Thoracic aorta (tissue), 2 donors: ENCODE data around the gene TBXA2R. TPM values are rescaled to one million over a fixed set of nuclear protein-coding genes. Genes with fewer than 3 reads are reported as not detected.
A peak's percentile ranks its signal among the peaks of the same experiment; 100 is the strongest.

Experiments used
- ATAC-seq: fragments of 150-250 bp; one replicate; pipeline ENCODE4 v1.8.0; 2017; ENCODE audit warnings: low read depth; ENCODE audit not compliant: insufficient number of reproducible peaks, low FRiP score
- DNase-seq: peaks from one replicate; pipeline ENCODE4 v3.0.0-alpha.2; 2020; ENCODE audit warnings: low spot score
- H3K27ac ChIP-seq, 2 donors: fragments of 200-600 bp; sonication (generic); 1 replicate in 1 of 2; 2 replicates in 1 of 2; pipeline ENCODE4 v1.5.1; 2016; ENCODE audit warnings: mild to moderate bottlenecking in 2 of 2, moderate library complexity in 2 of 2
- H3K27me3 ChIP-seq: fragments of 200-600 bp; sonication (generic); replicated peaks from 2 replicates; pipeline ENCODE4 v1.6.0; 2016; ENCODE audit warnings: mild to moderate bottlenecking; ENCODE audit not compliant: insufficient read depth
- H3K36me3 ChIP-seq: fragments of 200-600 bp; sonication (generic); one replicate; pipeline ENCODE4 v1.5.1; 2016
- H3K4me1 ChIP-seq, 2 donors: fragments of 200-600 bp; sonication (generic); 1 replicate in 1 of 2; 2 replicates in 1 of 2; pipeline versions ENCODE4 v1.5.1 to v1.6.0; 2016; ENCODE audit warnings: low read depth in 2 of 2, mild to moderate bottlenecking in 1 of 2; ENCODE audit not compliant: control insufficient read depth in 1 of 2
- H3K4me3 ChIP-seq: fragments of 200-600 bp; sonication (generic); 2 replicates; pipeline ENCODE4 v1.5.1; 2016; ENCODE audit warnings: mild to moderate bottlenecking
- H3K9me3 ChIP-seq: fragments of 200-600 bp; sonication (generic); 2 replicates; pipeline ENCODE4 v1.5.1; 2016
- total RNA-seq, 2 donors: library from RNA; depleted of rRNA; stranded (reverse); fragments of >200 nt; gene quantifications; one replicate each; pipeline versions ENCODE4 v1.1.0 to v1.2.3, GENCODE V29; 2016
- TF ChIP-seq, protein P1 (sequence below): fragments of 200-600 bp; sonication (generic); IDR thresholded peaks from one replicate; pipeline ENCODE4 v1.5.1; 2019; ENCODE audit warnings: antibody characterized with exemption

The TBXA2R gene
- total RNA-seq, 2 donors from 2014 or later = 29.4 to 39.1 TPM

DNA sequence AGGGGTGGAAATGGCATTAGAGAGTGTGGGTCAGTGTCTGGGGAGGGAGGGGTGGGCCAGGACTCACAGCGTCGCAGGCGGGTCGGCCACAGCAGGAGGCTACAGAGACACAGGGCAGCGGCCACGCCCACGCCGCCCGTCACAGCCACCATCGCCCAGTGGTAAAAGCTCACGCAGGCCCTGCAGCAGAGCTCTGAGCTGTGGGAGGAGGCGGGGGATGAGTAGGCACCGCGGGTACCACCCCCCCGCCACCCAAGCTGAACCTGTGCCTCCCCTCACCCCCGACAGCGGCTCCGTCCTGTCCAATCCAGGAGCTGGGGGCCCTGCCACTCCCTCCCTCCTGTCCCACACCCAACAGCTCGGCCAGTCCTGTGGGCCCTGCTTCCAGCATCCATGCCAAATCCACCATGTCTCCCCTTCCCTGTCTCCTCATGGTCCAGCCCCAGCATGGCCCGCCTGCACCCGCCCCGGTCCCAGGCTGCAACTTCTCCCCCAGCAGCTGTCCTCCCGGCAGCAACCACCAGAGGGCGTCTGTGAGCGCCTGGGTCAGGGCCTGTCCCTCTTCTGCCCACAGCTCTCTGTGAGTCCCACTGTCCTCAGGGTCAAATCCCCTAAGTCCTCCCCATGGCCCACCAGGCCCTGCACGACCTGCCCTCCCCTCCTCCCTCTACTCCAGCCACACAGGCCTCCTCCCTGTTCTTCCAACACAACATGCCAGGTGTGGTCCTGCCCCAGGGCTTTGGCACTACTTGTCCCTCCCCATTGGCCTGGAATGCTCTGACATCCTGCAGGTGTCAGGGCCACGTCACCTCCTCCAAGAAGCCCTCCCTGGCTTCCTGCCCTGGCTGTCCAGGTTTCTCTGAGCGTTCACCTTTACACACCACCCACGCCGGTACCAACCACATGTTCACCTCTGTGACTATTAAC, 61.7 kb downstream of the TBXA2R start:
- H3K36me3 ChIP-seq = no peaks in the 10 kb centered on the region
- ATAC-seq = no peak
- no peak for DNase-seq
- no peaks in the 10 kb centered on the region for H3K9me3 ChIP-seq
- TF ChIP-seq, protein P1, sequence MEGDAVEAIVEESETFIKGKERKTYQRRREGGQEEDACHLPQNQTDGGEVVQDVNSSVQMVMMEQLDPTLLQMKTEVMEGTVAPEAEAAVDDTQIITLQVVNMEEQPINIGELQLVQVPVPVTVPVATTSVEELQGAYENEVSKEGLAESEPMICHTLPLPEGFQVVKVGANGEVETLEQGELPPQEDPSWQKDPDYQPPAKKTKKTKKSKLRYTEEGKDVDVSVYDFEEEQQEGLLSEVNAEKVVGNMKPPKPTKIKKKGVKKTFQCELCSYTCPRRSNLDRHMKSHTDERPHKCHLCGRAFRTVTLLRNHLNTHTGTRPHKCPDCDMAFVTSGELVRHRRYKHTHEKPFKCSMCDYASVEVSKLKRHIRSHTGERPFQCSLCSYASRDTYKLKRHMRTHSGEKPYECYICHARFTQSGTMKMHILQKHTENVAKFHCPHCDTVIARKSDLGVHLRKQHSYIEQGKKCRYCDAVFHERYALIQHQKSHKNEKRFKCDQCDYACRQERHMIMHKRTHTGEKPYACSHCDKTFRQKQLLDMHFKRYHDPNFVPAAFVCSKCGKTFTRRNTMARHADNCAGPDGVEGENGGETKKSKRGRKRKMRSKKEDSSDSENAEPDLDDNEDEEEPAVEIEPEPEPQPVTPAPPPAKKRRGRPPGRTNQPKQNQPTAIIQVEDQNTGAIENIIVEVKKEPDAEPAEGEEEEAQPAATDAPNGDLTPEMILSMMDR = peak; percentile 97
- H3K27ac ChIP-seq = no peak overlapping the region
- H3K4me3 ChIP-seq = no peak overlapping the region
- no peaks in the 10 kb centered on the region for H3K27me3 ChIP-seq
- H3K4me1 ChIP-seq = peaks cover 0 to 14% of the 10 kb centered on the region in 2 donors

Other genes starting within 250 kb of the TBXA2R start
- 100 to 1,000 TPM; 178 to 203 TPM for gene NFIC, start 240.3 kb downstream of the TBXA2R start, total RNA-seq
- gene SMIM24, start 126.3 kb downstream of the TBXA2R start, total RNA-seq = not detected
- not detected for gene SMIM44, start 123.4 kb downstream of the TBXA2R start, total RNA-seq
- 10 to 100 TPM; 22.0 to 24.2 TPM for gene DOHH, start 106.2 kb downstream of the TBXA2R start, total RNA-seq
- gene FZR1, start 100.6 kb downstream of the TBXA2R start, total RNA-seq = 10 to 100 TPM; 29.6 to 33.8 TPM
- not detected for gene TEKTIP1, start 67.7 kb downstream of the TBXA2R start, total RNA-seq
- gene MFSD12, start 49.3 kb downstream of the TBXA2R start, total RNA-seq = 100 to 1,000 TPM in 1 of 2 donors, 10 to 100 TPM in 1; 85.6 to 112 TPM
- 100 to 1,000 TPM in 1 of 2 donors, 10 to 100 TPM in 1; 90.8 to 120 TPM for gene HMG20B, start 33.9 kb downstream of the TBXA2R start, total RNA-seq
- 1 to 10 TPM; 1.1 to 1.6 TPM for gene GIPC3, start 21.4 kb downstream of the TBXA2R start, total RNA-seq
- 10 to 100 TPM; 33.4 to 38.0 TPM for gene CACTIN, start 19.9 kb upstream of the TBXA2R start, total RNA-seq
- gene PIP5K1C, start 93.6 kb upstream of the TBXA2R start, total RNA-seq = 10 to 100 TPM; 82.6 to 84.5 TPM
- 1 to 10 TPM in 1 of 2 donors, under 1 TPM in 1; 0.41 to 2.1 TPM for gene TJP3, start 101.5 kb upstream of the TBXA2R start, total RNA-seq
- gene APBA3, start 154.8 kb upstream of the TBXA2R start, total RNA-seq = 10 to 100 TPM; 17.4 to 26.8 TPM
- 10 to 100 TPM; 32.4 to 56.9 TPM for gene MRPL54, start 155.8 kb upstream of the TBXA2R start, total RNA-seq
- gene RAX2, start 165.4 kb upstream of the TBXA2R start, total RNA-seq = not detected
- gene MATK, start 179.5 kb upstream of the TBXA2R start, total RNA-seq = 1 to 10 TPM; 5.4 to 6.4 TPM